CD8-positive, alpha-beta memory T cell (primary cell): ENCODE data around the gene ANKRD30B. TPM values are rescaled to one million over a fixed set of nuclear protein-coding genes. Genes with fewer than 3 reads are reported as not detected.
"Not testable (repeated sequence)": the region's sequence is repeated elsewhere in the genome, so short reads cannot be mapped to it uniquely, and the experiment has no call there.

Source experiments
- CTCF ChIA-PET: fragments of 350-600 bp; sonication (Branson Sonifier 250); formaldehyde crosslinking; loops from one replicate; lab custom pipeline; 2021; ENCODE audit warnings: antibody characterized with exemption; lab: Charles Lee
- POLR2A ChIA-PET: fragments of 350-600 bp; sonication (Branson Sonifier 250); formaldehyde crosslinking; loops from one replicate; lab custom pipeline; 2021; ENCODE audit warnings: antibody characterized with exemption; lab: Charles Lee
- DNase-seq, 5 donors: peaks; one replicate each; pipeline versions ENCODE4 v3.0.0 to v3.0.0-alpha.2; 2020 to 2022; ENCODE audit warnings: mixed read lengths in 1 of 5
- H3K27ac ChIP-seq: one replicate; pipeline ENCODE4 v1.7.0; 2013; ENCODE audit warnings: low read depth, mild to moderate bottlenecking, low read length, moderate library complexity
- H3K27me3 ChIP-seq: 2 replicates; pipeline ENCODE4 v1.7.0; 2013; ENCODE audit warnings: low read length, mild to moderate bottlenecking; ENCODE audit not compliant: insufficient read depth, poor library complexity, severe bottlenecking
- H3K36me3 ChIP-seq: 2 replicates; pipeline ENCODE4 v1.7.0; 2013; ENCODE audit warnings: mild to moderate bottlenecking, low read length, moderate library complexity; ENCODE audit not compliant: insufficient read depth
- H3K4me1 ChIP-seq: 2 replicates; pipeline ENCODE4 v1.7.0; 2013; ENCODE audit warnings: mild to moderate bottlenecking, low read length, moderate library complexity; ENCODE audit not compliant: insufficient read depth
- H3K4me3 ChIP-seq: 2 replicates; pipeline ENCODE4 v1.7.0; 2013; ENCODE audit warnings: mild to moderate bottlenecking, low read length
- H3K9me3 ChIP-seq: 2 replicates; pipeline ENCODE4 v1.7.0; 2013; ENCODE audit warnings: mild to moderate bottlenecking, low read length
- H3K27ac Mint-ChIP-seq, 8 donors: one replicate each; pipeline ENCODE4 v1.8.0; 2020 to 2021; ENCODE audit warnings: mixed read lengths in 8 of 8, mild to moderate bottlenecking in 6 of 8, inconsistent platforms in 3 of 8, moderate library complexity in 3 of 8
- H3K27me3 Mint-ChIP-seq, 2 donors: one replicate each; pipeline ENCODE4 v1.8.0; 2020 to 2021; ENCODE audit warnings: mixed read lengths in 2 of 2, mild to moderate bottlenecking in 1 of 2, moderate library complexity in 1 of 2
- H3K36me3 Mint-ChIP-seq, 3 donors: one replicate each; pipeline ENCODE4 v1.8.0; 2020 to 2021; ENCODE audit warnings: mixed read lengths in 3 of 3, inconsistent platforms in 1 of 3, mild to moderate bottlenecking in 1 of 3
- H3K4me1 Mint-ChIP-seq, 3 donors: one replicate each; pipeline ENCODE4 v1.8.0; 2020 to 2021; ENCODE audit warnings: mixed read lengths in 3 of 3, inconsistent platforms in 1 of 3, mild to moderate bottlenecking in 1 of 3
- H3K4me3 Mint-ChIP-seq, 7 donors: one replicate each; pipeline ENCODE4 v1.8.0; 2020 to 2021; ENCODE audit warnings: mixed read lengths in 7 of 7, mild to moderate bottlenecking in 6 of 7, moderate library complexity in 4 of 7, inconsistent platforms in 2 of 7
- H3K9me3 Mint-ChIP-seq, 5 donors: one replicate each; pipeline ENCODE4 v1.8.0; 2020 to 2022; ENCODE audit warnings: mixed read lengths in 5 of 5, mild to moderate bottlenecking in 3 of 5, moderate library complexity in 2 of 5, inconsistent platforms in 1 of 5
- polyA plus RNA-seq: library from polyadenylated mRNA; unstranded; fragments of 300-500 nt; fragmentation: Illumina TruSeq; gene quantifications from one replicate; pipeline ENCODE4 v1.2.3, GENCODE V29; 2021
- total RNA-seq, 2 experiments: library from RNA; stranded (reverse); gene quantifications; one replicate each; pipeline ENCODE4 v1.2.3, GENCODE V29; 2021

Gene ANKRD30B
- total and polyA plus RNA-seq, 3 experiments from 2014 or later, result not detected

DNA sequence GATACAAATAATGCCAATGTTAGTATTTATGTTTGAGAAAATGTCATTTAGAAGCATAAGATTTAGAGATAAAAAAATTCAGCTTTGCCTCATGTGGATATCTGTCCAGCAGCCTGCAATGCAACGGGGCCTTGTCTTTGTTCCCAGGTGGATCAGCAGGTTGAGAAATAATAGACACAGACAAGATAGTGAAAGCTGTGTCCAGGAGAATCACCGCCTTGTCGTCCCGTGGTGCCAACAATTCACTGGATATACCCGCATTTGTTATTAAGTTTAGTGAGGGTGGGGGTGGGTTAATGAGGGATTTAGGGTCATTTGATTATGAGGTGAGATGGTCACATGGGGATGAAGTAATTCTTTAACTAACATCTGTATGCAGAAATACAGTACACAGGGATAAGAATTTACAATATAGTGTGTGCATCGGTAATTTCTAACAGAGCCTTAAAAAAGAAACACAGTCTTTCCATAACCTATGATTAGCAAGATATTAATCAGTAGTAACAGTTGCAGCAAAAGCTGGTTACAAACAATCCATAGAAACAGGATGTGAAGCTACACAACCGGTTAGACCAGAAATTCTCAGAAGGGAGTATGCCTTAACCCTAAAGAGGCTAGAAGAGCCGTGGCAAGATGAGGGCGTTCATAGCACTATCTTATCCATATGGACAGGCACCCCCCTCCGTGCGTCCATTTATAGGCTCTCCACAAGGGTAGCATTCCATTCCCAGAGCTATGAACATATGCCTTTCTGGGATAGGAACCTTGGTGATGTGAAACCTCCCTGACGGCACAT, 50.2 kb downstream of the ANKRD30B start:
- peaks cover 4 to 14% (median 7%) of the 10 kb centered on the region in 5 donors for H3K9me3 Mint-ChIP-seq
- DNase-seq, result not testable (repeated sequence)

DNA sequence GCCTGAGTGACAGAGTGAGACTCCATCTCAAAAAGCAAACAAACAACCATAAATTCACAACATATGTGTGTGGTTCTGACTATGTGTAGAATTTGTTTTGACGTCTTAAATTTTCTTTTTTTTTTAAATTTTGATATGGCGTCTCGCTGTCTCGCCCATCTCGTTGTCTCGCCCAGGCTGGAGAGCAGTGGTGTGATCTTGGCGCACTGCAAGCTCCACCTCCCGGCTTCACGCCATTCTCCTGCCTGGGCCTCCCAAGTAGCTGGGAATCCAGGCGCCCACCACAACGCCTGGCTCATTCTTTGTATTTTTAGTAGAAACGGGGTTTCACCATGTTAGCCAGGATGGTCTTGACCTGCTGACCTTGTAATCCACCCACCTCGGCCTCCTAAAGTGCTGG, 63.1 kb downstream of the ANKRD30B start:
- H3K4me3 Mint-ChIP-seq, CTCF ChIA-PET, H3K9me3 Mint-ChIP-seq: not testable (repeated sequence)

More for the DNA sequence above, 50.2 kb downstream of the ANKRD30B start:
- H3K4me3 Mint-ChIP-seq, H3K27ac ChIP-seq, CTCF ChIA-PET, H3K4me1 Mint-ChIP-seq, H3K4me1 ChIP-seq, H3K36me3 Mint-ChIP-seq, H3K27ac Mint-ChIP-seq, H3K4me3 ChIP-seq, H3K27me3 Mint-ChIP-seq, H3K9me3 ChIP-seq, H3K27me3 ChIP-seq, POLR2A ChIA-PET, H3K36me3 ChIP-seq: not testable (repeated sequence)

DNA sequence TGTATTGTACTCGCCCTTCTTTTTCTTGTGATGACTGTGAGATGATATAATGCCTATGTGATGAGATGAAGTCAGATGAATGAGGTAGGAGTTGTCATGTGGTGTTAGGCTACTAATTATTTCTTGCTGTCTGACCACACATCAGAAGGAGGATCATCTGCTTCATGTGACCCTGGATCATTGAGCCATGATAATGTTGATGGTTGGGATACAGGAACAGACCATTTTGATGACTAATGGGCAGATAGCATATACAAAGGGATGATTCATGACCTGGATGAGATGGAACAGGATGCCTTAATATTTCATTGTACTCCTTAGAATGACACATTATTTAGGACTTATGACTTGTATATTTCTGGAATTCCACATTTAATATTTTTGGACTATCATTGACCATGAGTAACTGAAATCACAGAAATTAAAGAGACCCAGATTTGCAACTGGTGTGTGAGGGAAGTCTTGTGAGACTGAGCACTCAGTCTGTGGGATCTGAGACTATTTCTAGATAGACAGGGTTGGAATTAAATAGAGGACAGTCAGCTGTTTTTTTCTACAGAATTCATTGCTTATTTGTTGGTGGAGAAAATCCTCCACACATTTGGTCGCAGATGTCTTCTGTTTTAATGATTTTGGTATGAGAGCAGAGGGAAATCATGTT, 79.1 kb downstream of the ANKRD30B start:
- H3K27me3 Mint-ChIP-seq, H3K4me3 Mint-ChIP-seq, H3K36me3 ChIP-seq, H3K27ac ChIP-seq, H3K27me3 ChIP-seq, POLR2A ChIA-PET, H3K4me3 ChIP-seq, H3K4me1 Mint-ChIP-seq, H3K27ac Mint-ChIP-seq, H3K9me3 Mint-ChIP-seq, H3K9me3 ChIP-seq, DNase-seq, CTCF ChIA-PET, H3K4me1 ChIP-seq, H3K36me3 Mint-ChIP-seq: not testable (repeated sequence)

More for the DNA sequence above, 63.1 kb downstream of the ANKRD30B start:
- H3K4me1 ChIP-seq, H3K4me1 Mint-ChIP-seq, H3K36me3 Mint-ChIP-seq, POLR2A ChIA-PET, H3K27ac ChIP-seq, H3K27me3 Mint-ChIP-seq, H3K27ac Mint-ChIP-seq, H3K36me3 ChIP-seq, DNase-seq, H3K27me3 ChIP-seq, H3K4me3 ChIP-seq, H3K9me3 ChIP-seq: not testable (repeated sequence)

DNA sequence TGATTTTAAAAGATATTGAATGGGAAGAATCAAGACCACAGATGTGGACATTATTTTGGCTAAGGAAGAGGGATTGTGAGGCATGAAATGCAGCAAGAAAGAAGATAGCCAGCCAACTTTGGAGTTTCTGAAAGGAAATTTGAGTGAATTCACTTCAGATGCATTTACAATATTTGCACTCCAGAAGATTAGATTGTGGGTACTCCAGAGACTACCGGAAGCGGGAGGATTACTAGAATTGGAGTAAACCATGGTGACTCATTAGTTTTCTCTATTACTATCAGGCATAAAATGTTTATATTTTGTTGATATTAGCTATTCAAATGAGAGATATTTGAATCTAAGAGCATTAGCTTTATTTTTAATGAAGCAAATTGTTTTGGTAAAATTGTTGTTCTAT, 93.6 kb downstream of the ANKRD30B start:
- POLR2A ChIA-PET, H3K36me3 ChIP-seq, H3K4me3 ChIP-seq: not testable (repeated sequence)

DNA sequence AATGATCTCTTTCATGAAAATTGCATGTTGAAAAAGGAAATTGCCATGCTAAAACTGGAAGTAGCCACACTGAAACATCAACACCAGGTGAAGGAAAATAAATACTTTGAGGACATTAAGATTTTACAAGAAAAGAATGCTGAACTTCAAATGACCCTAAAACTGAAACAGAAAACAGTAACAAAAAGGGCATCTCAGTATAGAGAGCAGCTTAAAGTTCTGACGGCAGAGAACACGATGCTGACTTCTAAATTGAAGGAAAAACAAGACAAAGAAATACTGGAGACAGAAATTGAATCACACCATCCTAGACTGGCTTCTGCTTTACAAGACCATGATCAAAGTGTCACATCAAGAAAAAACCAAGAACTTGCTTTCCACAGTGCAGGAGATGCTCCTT, 103.6 kb downstream of the ANKRD30B start:
- H3K4me3 Mint-ChIP-seq, result peak overlapping the region in 1 of 7 donors; percentile 20
- H3K36me3 Mint-ChIP-seq, H3K27me3 Mint-ChIP-seq, CTCF ChIA-PET, H3K27ac ChIP-seq, H3K27ac Mint-ChIP-seq, H3K4me3 ChIP-seq, H3K9me3 ChIP-seq, H3K27me3 ChIP-seq, H3K4me1 ChIP-seq, H3K9me3 Mint-ChIP-seq, H3K36me3 ChIP-seq, POLR2A ChIA-PET, DNase-seq, H3K4me1 Mint-ChIP-seq: not testable (repeated sequence)

More for the DNA sequence above, 93.6 kb downstream of the ANKRD30B start:
- H3K4me3 Mint-ChIP-seq, CTCF ChIA-PET, H3K27me3 Mint-ChIP-seq, H3K9me3 ChIP-seq, H3K27ac ChIP-seq, H3K4me1 Mint-ChIP-seq, DNase-seq, H3K27ac Mint-ChIP-seq, H3K36me3 Mint-ChIP-seq, H3K27me3 ChIP-seq, H3K4me1 ChIP-seq, H3K9me3 Mint-ChIP-seq: not testable (repeated sequence)

DNA sequence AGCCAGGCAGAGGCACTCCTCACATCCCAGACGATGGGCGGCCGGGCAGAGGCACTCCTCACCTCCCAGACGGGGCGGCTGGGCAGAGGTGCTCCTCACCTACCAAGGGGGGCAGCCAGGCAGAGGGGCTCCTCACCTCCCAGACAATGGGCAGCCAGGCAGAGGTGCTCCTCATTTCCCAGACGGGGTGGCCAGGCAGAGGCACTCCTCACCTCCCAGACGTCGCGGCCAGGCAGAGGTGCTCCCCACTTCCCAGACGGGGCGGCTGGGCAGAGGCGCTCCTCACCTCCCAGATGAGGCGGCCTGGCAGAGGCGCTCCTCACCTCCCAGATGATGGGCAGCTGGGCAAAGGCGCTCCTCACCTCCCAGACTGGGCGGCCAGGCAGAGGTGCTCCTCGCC, 107.7 kb downstream of the ANKRD30B start:
- H3K4me1 ChIP-seq, CTCF ChIA-PET, POLR2A ChIA-PET: not testable (repeated sequence)

DNA sequence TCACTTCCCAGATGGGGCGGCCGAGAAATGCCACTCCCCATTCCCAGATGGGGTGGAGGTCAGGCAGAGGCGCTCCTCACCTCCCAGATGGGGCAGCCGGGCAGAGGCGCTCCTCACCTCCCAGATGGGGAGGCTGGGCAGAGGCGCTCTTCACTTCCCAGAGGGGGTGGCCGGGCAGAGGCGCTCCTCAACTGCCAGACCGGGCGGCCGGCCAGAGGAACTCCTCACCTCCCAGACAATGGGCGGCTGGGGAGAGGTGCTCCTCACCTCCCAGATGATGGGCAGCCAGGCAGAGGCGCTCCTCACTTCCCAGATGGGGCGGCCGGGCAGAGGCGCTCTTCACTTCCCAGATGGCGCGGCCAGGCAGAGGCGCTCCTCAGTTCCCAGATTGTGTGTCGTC, 108.3 kb downstream of the ANKRD30B start:
- H3K27ac Mint-ChIP-seq, H3K27ac ChIP-seq, H3K36me3 ChIP-seq, CTCF ChIA-PET, H3K9me3 ChIP-seq, H3K4me1 Mint-ChIP-seq, DNase-seq, H3K27me3 Mint-ChIP-seq, H3K36me3 Mint-ChIP-seq, POLR2A ChIA-PET, H3K4me1 ChIP-seq, H3K4me3 ChIP-seq, H3K27me3 ChIP-seq, H3K9me3 Mint-ChIP-seq, H3K4me3 Mint-ChIP-seq: not testable (repeated sequence)

More for the DNA sequence above, 107.7 kb downstream of the ANKRD30B start:
- H3K4me3 ChIP-seq, H3K27ac ChIP-seq, H3K27me3 Mint-ChIP-seq, DNase-seq, H3K9me3 ChIP-seq, H3K36me3 ChIP-seq, H3K36me3 Mint-ChIP-seq, H3K4me3 Mint-ChIP-seq, H3K27ac Mint-ChIP-seq, H3K9me3 Mint-ChIP-seq, H3K4me1 Mint-ChIP-seq, H3K27me3 ChIP-seq: not testable (repeated sequence)

DNA sequence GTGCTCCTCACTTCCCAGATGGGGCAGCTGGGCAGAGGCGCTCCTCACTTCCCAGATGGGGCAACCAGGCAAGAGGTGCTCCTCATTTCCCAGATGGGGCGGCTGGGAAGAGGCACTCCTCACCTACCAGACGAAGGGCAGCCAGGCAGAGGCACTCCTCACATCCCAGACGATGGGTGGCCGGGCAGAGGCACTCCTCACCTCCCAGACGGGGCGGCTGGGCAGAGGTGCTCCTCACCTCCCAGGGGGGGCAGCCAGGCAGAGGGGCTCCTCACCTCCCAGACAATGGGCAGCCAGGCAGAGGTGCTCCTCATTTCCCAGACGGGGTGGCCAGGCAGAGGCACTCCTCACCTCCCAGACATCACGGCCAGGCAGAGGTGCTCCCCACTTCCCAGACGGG, 110.5 kb downstream of the ANKRD30B start:
- H3K36me3 ChIP-seq, H3K27ac ChIP-seq, CTCF ChIA-PET, POLR2A ChIA-PET, DNase-seq, H3K4me3 Mint-ChIP-seq, H3K9me3 ChIP-seq, H3K27ac Mint-ChIP-seq, H3K4me1 ChIP-seq, H3K27me3 ChIP-seq, H3K4me3 ChIP-seq, H3K36me3 Mint-ChIP-seq, H3K4me1 Mint-ChIP-seq, H3K27me3 Mint-ChIP-seq, H3K9me3 Mint-ChIP-seq: not testable (repeated sequence)
